ENCODE data around the gene PHF20.
"Not testable (repeated sequence)": the region's sequence is repeated elsewhere in the genome, so short reads cannot be mapped to it uniquely, and the experiment has no call there.

PHF20 gene

DNA sequence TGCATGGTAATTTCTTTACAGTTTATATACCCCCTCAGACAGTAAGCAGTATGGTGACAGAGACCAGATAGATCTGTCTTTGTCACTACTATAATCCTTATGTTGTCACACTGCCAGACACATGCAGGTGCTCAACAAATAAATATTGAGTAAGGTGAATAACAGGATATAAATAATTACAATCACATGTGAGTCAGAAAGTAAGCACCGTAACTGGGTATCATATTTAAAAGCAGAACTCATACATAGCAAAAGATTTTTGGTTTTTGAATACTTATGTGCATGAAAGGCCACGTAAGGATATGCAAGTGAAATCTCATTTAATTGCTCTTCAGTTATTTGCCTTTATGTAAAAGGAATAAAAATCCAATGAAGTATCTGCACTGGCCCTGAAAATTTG lies 214.0 kb downstream of the PHF20 start:
- H3K27ac ChIP-seq = no peak overlapping the region
- H3K36me3 ChIP-seq = no peaks in the 10 kb centered on the region
- no peaks in the 10 kb centered on the region for H3K9me3 ChIP-seq
- H3K4me3 ChIP-seq = no peak overlapping the region
- TF ChIP-seq, protein P1, sequence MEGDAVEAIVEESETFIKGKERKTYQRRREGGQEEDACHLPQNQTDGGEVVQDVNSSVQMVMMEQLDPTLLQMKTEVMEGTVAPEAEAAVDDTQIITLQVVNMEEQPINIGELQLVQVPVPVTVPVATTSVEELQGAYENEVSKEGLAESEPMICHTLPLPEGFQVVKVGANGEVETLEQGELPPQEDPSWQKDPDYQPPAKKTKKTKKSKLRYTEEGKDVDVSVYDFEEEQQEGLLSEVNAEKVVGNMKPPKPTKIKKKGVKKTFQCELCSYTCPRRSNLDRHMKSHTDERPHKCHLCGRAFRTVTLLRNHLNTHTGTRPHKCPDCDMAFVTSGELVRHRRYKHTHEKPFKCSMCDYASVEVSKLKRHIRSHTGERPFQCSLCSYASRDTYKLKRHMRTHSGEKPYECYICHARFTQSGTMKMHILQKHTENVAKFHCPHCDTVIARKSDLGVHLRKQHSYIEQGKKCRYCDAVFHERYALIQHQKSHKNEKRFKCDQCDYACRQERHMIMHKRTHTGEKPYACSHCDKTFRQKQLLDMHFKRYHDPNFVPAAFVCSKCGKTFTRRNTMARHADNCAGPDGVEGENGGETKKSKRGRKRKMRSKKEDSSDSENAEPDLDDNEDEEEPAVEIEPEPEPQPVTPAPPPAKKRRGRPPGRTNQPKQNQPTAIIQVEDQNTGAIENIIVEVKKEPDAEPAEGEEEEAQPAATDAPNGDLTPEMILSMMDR (IDR thresholded peaks at IDR 0.05) = no peak
- H3K27me3 ChIP-seq = no peaks in the 10 kb centered on the region
- DNase-seq = no peak
- no peaks in the 10 kb centered on the region for H3K4me1 ChIP-seq
- intact Hi-C loops (cut with DNase I; ENCODE audit: low total_unique reads) = no loop called here

DNA sequence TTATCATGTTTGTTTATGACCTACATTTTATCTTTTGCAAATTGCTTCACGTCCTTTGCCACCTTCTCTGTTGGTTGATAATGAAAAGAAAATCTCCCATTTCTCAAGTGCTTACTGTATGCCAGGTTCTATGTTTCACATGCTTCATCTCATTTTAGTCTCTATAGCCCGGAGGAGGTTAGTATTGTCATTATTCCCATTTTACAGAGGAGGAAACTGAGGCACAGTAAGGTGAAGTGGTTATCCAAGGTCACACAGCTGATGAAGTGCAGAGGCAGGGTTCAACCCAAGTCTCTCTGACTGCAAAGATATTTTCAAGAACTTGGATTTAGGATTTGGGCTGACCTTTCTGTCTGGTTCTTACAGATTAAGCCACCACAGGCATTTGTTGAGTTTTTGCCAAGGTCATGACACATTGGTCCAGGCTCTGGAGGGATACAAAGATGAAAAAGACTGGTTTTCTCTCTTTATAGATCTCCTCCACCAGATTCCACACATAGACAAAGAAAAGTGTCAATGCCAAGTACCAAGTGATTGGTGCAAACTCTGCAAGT lies 217.2 kb downstream of the PHF20 start:
- Histone ChIP-seq H3K36me3 (no peaks in the 10 kb centered on the region), H3K4me3 (no peak overlapping the region), H3K9me3 (no peaks in the 10 kb centered on the region), H3K27me3 (no peaks in the 10 kb centered on the region), H3K27ac (no peak overlapping the region), H3K4me1 (no peaks in the 10 kb centered on the region)
- intact Hi-C loops (cut with DNase I; ENCODE audit: low total_unique reads) = no loop called here
- no peak for DNase-seq
- TF ChIP-seq, protein P1 (IDR thresholded peaks at IDR 0.05) = no peak

DNA sequence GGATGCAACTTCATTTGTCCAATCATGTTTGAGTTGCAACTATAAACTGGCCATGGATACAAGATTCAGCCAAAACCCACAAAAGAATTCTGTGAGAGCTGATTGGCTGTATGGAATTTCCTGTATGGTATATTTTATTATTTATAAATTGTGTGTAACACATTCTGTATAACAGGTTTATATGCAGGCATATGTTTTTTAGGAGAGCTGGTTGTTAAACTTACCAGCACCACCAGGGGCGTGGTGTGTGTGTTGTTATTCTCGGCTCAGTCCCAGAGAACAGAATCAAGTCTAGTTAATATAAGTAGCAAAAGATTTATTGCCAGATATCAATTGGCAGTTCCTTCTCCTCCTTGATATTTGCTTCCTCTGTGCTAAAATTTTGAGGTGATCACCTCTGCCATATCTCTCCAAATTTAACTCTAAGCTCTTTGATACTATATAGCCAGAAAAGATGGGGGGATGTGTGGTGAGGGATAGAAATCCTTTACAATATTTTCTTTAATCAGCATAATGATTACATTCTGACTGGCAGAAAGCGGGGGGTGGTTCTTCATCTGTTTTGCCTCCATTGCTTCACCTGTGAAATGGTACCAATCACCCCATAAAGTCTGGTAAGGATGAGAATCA lies 219.4 kb downstream of the PHF20 start:
- DNase-seq = no peak
- Histone ChIP-seq H3K4me1 (peaks cover 0 to 5% (median 2%) of the 10 kb centered on the region in 4 donors), H3K36me3 (no peaks in the 10 kb centered on the region), H3K9me3 (no peaks in the 10 kb centered on the region), H3K27ac (no peak overlapping the region), H3K27me3 (no peaks in the 10 kb centered on the region), H3K4me3 (no peak overlapping the region)
- intact Hi-C loops (cut with DNase I; ENCODE audit: low total_unique reads) = no loop called here
- TF ChIP-seq, protein P1 (IDR thresholded peaks at IDR 0.05) = peak; percentile 33 to 48

DNA sequence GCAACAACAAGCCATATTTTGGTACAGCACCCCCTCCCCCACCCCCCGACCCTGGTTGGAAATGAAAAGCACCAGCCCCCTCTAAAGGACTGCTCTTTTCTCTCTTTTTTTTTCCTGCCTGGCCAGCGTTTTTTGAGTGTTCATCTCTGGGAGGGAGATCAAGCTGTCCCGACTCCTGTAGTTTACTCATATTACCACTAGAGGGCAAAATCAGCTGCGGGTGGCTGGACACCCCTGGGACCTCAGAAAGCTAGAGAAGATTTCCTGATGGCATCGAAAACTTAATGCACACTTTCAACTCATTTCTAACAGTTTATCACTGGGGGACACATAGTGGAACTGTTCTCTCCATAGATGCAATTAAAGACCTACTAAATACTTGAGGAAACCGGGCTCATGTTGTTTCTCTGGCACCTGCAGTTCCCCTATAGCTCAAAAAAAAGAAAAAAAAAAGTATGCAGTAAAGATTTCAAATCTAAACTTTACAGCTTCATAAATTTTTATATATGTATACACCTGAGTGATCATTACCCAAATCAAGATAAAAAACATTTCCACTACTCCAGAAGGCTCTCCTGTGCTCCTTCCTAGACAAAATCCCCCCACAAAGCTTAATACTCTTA lies 221.0 kb downstream of the PHF20 start:
- no peak for DNase-seq
- H3K9me3 ChIP-seq = no peaks in the 10 kb centered on the region

DNA sequence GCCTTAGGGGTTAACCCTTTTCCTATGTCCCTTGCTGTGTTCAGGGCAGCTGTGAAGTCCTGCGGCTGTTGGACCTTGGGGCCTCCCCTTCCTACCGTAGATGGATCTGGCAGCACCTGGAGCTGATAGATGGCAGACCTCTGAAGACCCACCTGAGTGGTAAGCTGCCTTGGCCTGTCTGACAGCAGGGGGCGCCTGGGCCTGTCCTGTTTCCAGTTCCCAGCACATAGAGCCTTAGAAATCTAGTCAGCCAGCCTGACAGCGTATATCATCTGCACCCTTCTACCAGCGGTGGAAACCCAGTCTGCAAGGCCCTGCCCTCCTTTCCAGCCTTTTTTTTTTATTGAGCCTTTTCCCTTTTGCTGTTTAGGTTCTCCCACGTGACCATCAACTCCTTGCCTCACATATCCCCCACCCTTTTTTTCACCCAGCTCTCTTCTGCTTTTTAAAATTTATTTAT lies 223.2 kb downstream of the PHF20 start:
- Histone ChIP-seq H3K4me3 (no peak overlapping the region), H3K27me3 (no peaks in the 10 kb centered on the region), H3K27ac (no peak overlapping the region), H3K9me3 (peaks cover 0 to 5% (median 0%) of the 10 kb centered on the region in 3 donors), H3K36me3 (no peaks in the 10 kb centered on the region), H3K4me1 (peaks cover 0 to 5% (median 2%) of the 10 kb centered on the region in 4 donors)
- intact Hi-C loops (cut with DNase I; ENCODE audit: low total_unique reads) = loop anchor here (5.0 kb wide), 1 partner anchor 202 kb away; no protein-coding TSS in a partner anchor
- DNase-seq = peak; percentile 79 to 83
- TF ChIP-seq, protein P1 (IDR thresholded peaks at IDR 0.05) = peak; percentile 86 to 87

More for the DNA sequence above, 221.0 kb downstream of the PHF20 start:
- Histone ChIP-seq H3K36me3 (no peaks in the 10 kb centered on the region), H3K27me3 (no peaks in the 10 kb centered on the region), H3K4me3 (no peak overlapping the region), H3K4me1 (peaks cover 0 to 5% (median 2%) of the 10 kb centered on the region in 4 donors), H3K27ac (no peak overlapping the region)
- TF ChIP-seq, protein P1 (IDR thresholded peaks at IDR 0.05) = peak; percentile 79 to 81
- intact Hi-C loops (cut with DNase I; ENCODE audit: low total_unique reads) = loop anchor here (2.0 kb wide), 1 partner anchor 144 kb away; no protein-coding TSS in a partner anchor

DNA sequence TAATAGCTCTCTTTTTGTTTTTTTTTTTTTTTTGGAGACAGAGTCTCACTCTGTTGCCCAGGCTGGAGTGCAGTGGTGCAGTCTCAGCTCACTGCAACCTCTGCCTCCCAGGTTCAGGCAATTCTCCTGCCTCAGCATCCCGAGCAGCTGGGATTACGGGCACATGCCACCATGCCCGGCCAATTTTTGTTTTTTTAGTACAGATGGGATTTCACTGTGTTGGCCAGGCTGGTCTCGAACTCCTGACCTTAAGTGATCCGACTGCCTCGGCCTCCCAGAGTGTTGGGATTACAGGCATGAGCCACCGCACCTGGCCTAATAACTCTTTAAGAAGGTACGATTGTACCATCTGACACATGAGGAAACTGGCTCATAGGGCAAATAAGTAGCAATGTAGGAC lies 224.7 kb downstream of the PHF20 start:
- not testable (repeated sequence) for DNase-seq, H3K4me1 ChIP-seq, H3K36me3 ChIP-seq, H3K27me3 ChIP-seq, H3K27ac ChIP-seq, H3K9me3 ChIP-seq, H3K4me3 ChIP-seq
- intact Hi-C loops (cut with DNase I; ENCODE audit: low total_unique reads) = loop anchor here (5.0 kb wide), 1 partner anchor 201 kb away; no protein-coding TSS in a partner anchor
